Stimulated activated CD4-positive, alpha-beta T cell treated with anti-CD3 and anti-CD28 coated beads, Interleukin-12 subunit alpha, Interleukin-12 subunit beta, amount 100 ng/mL, for 24 hours (primary cell): ENCODE data around the gene PREP.
"Not testable (repeated sequence)": the region's sequence is repeated elsewhere in the genome, so short reads cannot be mapped to it uniquely, and the experiment has no call there.

ENCODE experiments used
- DNase-seq, 2 experiments: peaks; one replicate each; pipeline ENCODE4 v3.0.0-alpha.2; 2020; ENCODE audit warnings: low read depth in 2 of 2

Gene PREP

GRCh38 chr6:105345506-105345905 lies 57.4 kb downstream of the PREP start:
- no peak for DNase-seq

GRCh38 chr6:105344881-105345370 lies 58.0 kb downstream of the PREP start:
- DNase-seq = no peak

GRCh38 chr6:105338350-105338983 lies 64.4 kb downstream of the PREP start:
- not testable (repeated sequence) for DNase-seq

GRCh38 chr6:105336986-105337385 lies 65.9 kb downstream of the PREP start:
- no peak for DNase-seq

GRCh38 chr6:105332576-105332975 lies 70.3 kb downstream of the PREP start:
- DNase-seq = no peak

- no peak for DNase-seq
Observed at GRCh38 chr6:105331927-105332326, 71.0 kb downstream of the PREP start.

- DNase-seq = no peak
Observed at GRCh38 chr6:105330913-105331312, 72.0 kb downstream of the PREP start.

- no peak for DNase-seq
Observed at GRCh38 chr6:105330364-105330763, 72.5 kb downstream of the PREP start.

- DNase-seq = no peak
Observed at GRCh38 chr6:105326833-105327770, 75.8 kb downstream of the PREP start.

GRCh38 chr6:105326216-105326615 lies 76.7 kb downstream of the PREP start:
- DNase-seq = no peak

- no peak for DNase-seq
Observed at GRCh38 chr6:105324386-105324950, 78.4 kb downstream of the PREP start.

- no peak for DNase-seq
Observed at GRCh38 chr6:105322499-105323225, 80.2 kb downstream of the PREP start.

GRCh38 chr6:105321728-105322127 lies 81.2 kb downstream of the PREP start:
- DNase-seq = no peak

GRCh38 chr6:105321207-105321606 lies 81.7 kb downstream of the PREP start:
- DNase-seq = no peak

GRCh38 chr6:105320765-105321164 lies 82.1 kb downstream of the PREP start:
- DNase-seq = no peak

GRCh38 chr6:105320271-105320670 lies 82.6 kb downstream of the PREP start:
- no peak for DNase-seq

- no peak for DNase-seq
Observed at GRCh38 chr6:105319331-105319730, 83.6 kb downstream of the PREP start.

GRCh38 chr6:105318660-105319059 lies 84.2 kb downstream of the PREP start:
- DNase-seq = no peak

GRCh38 chr6:105317607-105318533 lies 85.0 kb downstream of the PREP start:
- no peak for DNase-seq

GRCh38 chr6:105313211-105313610 lies 89.7 kb downstream of the PREP start:
- DNase-seq = no peak

- DNase-seq = no peak
Observed at GRCh38 chr6:105310947-105311346, 91.9 kb downstream of the PREP start.
